ENCODE results near the gene CNPY4.

The CNPY4 gene

DNA sequence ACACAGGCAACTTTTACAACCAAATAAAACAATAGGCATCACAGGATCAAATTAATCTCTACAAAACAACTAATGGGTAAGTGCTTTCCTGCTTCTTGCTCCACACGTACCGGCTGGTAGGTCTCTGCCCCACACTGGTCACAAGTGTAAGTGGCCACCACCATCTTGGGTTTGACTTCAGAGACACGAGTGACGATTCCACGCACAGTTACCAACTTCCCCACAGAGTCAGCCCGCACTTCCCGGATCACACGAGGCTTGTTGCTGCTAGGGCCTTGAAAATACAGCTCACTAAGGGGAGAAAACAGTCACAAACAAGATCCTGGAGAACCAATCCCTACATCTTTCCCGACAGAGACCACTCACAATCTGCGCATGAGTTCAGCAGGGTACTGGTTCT is 20.5 kb upstream of the CNPY4 start:
- TF ChIP-seq, protein P1, sequence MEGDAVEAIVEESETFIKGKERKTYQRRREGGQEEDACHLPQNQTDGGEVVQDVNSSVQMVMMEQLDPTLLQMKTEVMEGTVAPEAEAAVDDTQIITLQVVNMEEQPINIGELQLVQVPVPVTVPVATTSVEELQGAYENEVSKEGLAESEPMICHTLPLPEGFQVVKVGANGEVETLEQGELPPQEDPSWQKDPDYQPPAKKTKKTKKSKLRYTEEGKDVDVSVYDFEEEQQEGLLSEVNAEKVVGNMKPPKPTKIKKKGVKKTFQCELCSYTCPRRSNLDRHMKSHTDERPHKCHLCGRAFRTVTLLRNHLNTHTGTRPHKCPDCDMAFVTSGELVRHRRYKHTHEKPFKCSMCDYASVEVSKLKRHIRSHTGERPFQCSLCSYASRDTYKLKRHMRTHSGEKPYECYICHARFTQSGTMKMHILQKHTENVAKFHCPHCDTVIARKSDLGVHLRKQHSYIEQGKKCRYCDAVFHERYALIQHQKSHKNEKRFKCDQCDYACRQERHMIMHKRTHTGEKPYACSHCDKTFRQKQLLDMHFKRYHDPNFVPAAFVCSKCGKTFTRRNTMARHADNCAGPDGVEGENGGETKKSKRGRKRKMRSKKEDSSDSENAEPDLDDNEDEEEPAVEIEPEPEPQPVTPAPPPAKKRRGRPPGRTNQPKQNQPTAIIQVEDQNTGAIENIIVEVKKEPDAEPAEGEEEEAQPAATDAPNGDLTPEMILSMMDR (IDR thresholded peaks at IDR 0.05; ENCODE audit: borderline replicate concordance, control extremely low read depth, extremely low read depth, insufficient read depth, missing control alignments): no peak
- no peak for DNase-seq (ENCODE audit: low spot score)
- in situ Hi-C loops (cut with MboI; ENCODE audit: low sequenced_read_pairs, unreplicated experiment): no loop called here

DNA sequence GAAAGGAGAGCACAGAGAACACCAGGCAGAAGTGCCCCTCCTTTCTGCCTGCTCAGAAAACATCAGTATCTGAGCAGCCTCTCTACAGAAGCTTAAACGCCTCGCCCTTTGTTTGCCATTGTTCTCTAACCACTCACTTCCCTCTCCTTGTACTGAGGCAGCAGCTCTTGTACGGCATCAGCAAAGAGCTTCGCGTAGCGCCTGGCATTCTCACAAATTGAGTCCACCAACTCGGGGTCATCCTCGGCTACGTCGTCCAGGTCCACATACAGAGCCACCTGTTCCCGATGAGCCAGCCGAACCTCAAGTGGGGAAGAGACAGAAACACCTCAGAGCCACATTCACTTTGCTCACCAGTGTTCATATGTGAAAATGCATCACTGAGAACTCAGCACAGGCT is 20.0 kb upstream of the CNPY4 start:
- in situ Hi-C loops (cut with MboI; ENCODE audit: low sequenced_read_pairs, unreplicated experiment): no loop called here
- TF ChIP-seq, protein P1 (IDR thresholded peaks at IDR 0.05; ENCODE audit: borderline replicate concordance, control extremely low read depth, extremely low read depth, insufficient read depth, missing control alignments): no peak
- no peak for DNase-seq (ENCODE audit: low spot score)

DNA sequence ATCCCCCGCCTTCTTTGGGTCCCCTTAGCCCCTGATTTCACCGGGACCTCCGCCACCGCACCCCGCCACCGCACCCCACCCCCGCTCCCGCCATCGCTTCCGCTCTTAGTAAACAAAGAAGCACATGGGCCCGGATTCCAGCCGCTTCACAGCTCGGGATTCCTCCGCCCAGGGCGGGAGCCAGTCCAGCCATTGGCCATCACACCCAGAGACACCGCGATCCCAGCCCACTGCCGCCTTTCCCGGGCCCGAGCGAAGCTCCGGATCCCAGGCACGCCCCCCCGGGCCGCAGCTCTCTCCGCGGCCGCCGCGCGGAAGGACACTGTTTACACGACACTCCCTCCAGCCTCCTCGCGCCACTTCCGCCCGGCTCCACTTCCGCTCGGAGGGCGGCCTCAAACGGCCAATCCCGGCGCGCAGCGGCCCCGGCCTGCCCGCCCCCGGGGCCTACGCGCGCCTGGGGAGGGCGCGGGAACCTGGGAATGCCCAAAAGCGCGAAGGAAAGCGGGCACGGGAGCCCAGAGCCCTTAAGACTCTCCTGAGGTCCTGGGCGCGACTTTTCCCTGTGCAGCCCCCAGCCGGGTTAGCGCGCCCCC is 18.9 kb upstream of the CNPY4 start:
- TF ChIP-seq, protein P1 (IDR thresholded peaks at IDR 0.05; ENCODE audit: borderline replicate concordance, control extremely low read depth, extremely low read depth, insufficient read depth, missing control alignments): no peak
- in situ Hi-C loops (cut with MboI; ENCODE audit: low sequenced_read_pairs, unreplicated experiment): no loop called here
- peak; percentile 94 for DNase-seq (ENCODE audit: low spot score)

DNA sequence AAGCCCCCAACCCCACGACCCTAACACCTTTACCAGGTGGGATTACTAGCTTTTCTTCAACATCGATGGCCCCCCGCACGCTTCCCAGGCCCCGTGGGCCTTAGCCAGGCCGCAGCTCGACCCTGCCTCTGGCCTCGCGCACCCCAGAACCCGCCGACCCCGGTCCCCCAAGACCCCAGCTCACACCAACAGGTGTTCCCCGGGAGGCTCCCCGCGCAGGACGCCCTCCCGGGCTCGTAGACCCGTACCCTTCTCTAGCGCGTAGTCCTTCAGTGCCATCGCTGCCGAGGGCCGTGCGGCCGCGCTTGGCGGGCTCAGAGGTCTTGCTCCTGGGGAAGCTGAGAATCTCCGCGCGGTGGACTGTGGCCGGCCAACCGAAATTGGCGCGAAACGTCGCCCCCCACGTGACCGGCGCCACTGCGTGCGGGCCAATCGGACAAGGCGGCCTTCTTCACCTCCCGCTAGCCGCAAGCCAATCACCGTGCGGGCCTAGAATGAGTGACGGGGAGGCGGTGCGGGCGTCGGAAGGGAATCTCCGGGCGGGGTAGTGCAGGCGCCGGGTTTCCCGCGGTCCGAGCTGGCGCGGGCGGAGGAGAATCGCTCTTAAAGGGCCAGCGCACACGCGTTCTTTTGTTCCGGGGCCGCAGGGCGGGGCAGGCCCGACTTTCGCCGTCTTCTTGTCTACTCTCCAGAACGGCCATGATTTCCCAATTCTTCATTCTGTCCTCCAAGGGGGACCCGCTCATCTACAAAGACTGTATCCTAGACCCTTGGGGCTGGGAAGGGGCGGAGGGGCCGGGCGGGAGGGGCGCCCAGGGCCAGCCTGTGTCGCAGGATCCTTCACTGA is 18.2 kb upstream of the CNPY4 start, which contains the start of the genes AP4M1 and MCM7:
TSS of gene AP4M1 (plus strand) at position 628 of the 847 bp plus-strand sequence. CDS start at position 700, 72 bp downstream.
TSS of gene MCM7 (minus strand) at position 382 of the 847 bp plus-strand sequence. CDS start at position 279, 103 bp downstream.
- in situ Hi-C loops (cut with MboI; ENCODE audit: low sequenced_read_pairs, unreplicated experiment): no loop called here
- TF ChIP-seq, protein P1 (IDR thresholded peaks at IDR 0.05; ENCODE audit: borderline replicate concordance, control extremely low read depth, extremely low read depth, insufficient read depth, missing control alignments): no peak
- peak; percentile 99 for DNase-seq (ENCODE audit: low spot score)

DNA sequence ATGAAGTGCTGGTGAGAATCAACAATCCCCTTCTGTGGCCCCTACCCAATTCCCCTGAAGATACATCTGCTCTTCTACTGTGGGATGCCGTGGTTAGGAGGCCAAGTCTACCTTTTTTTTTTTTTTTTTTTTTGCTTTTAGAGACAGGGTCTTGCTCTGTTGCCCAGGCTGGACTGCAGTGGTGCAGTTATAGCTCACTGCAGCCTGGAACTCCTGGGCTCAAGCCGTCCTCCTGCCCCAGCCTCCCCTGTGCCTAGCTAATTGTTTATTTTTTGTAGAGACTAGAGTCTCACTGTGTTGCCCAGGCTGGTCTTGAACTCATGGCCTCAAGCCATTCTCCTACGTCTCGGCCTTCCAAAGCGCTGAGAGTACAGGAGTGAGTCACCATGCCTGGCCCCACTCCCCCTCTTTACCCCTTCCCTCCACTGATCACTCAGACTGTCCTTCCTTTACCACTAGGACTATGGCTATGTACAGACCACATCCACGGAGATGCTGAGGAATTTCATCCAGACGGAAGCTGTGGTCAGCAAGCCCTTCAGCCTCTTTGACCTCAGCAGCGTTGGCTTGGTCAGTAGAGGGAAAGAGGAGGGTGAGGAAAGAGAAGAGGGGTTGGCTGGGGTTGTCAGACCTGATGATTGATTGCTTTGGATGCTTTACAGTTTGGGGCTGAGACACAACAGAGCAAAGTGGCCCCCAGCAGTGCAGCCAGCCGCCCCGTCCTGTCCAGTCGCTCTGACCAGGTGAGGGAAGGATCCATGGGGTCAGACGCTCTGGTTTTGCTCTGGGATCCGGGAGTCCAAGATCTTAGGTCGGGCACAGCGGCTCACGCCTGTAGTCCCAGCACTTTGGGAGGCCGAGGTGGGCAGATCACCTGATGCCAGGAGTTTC is 16.2 kb upstream of the CNPY4 start:
- TF ChIP-seq, protein P1 (IDR thresholded peaks at IDR 0.05; ENCODE audit: borderline replicate concordance, control extremely low read depth, extremely low read depth, insufficient read depth, missing control alignments): no peak
- DNase-seq (ENCODE audit: low spot score): no peak
- in situ Hi-C loops (cut with MboI; ENCODE audit: low sequenced_read_pairs, unreplicated experiment): no loop called here

DNA sequence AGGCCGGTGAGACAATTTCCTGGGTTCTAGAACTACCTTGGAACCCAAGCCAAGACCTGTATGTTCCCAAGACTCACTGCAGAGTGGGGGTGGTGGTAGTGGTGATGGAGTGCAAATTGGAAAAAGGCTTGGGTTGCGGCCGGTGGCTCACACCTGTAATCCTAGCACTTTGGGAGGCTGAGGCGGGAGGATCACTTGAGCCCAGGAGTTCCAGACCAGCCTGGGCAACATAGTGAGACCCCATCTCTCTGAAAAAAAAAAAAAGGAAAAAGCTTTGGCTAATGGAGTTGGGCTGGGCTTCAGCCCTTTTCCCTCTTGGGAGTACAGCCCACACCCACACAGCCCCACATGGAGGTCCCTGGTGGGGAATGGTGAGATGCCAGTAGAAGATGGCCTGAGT is 13.9 kb upstream of the CNPY4 start:
- in situ Hi-C loops (cut with MboI; ENCODE audit: low sequenced_read_pairs, unreplicated experiment): no loop called here
- no peak for DNase-seq (ENCODE audit: low spot score)
- TF ChIP-seq, protein P1 (IDR thresholded peaks at IDR 0.05; ENCODE audit: borderline replicate concordance, control extremely low read depth, extremely low read depth, insufficient read depth, missing control alignments): no peak

All from GM13976 (cell line).